ENCODE data around the gene SFN. TPM values are rescaled to one million over a fixed set of nuclear protein-coding genes. Genes with fewer than 3 reads are reported as not detected.
"Not testable (repeated sequence)": the region's sequence is repeated elsewhere in the genome, so short reads cannot be mapped to it uniquely, and the experiment has no call there.

Gene SFN
- total RNA-seq, 2 experiments from 2014 or later = 1.8 to 1.9 TPM

- POLR2A ChIA-PET = interaction anchor here (0.6 to 1.5 kb wide), 5 partner anchors 37 to 72 kb away, joined by 3 to 12 read pairs (median 3); partner anchors contain the start of genes GPATCH3 and PIGV
- Mint-ChIP-seq H3K4me1 (ENCODE audit: low read depth) (peaks cover 67% of the 10 kb centered on the region), H3K9me3 (ENCODE audit: insufficient read depth) (no peaks in the 10 kb centered on the region), H3K27ac (peak overlapping the region; percentile 92), H3K36me3 (ENCODE audit: low read depth) (peaks cover 43% of the 10 kb centered on the region), H3K27me3 (ENCODE audit: low read depth) (no peaks in the 10 kb centered on the region), H3K4me3 (peak overlapping the region; percentile 95)
- no peak for ATAC-seq
- CTCF ChIA-PET = interaction anchor here (0.9 to 3.5 kb wide), 8 partner anchors 10 to 244 kb away, joined by 3 to 22 read pairs (median 5); partner anchors contain the start of gene PIGV
- no peak for DNase-seq
Observed at GRCh38 chr1:26828411-26828991, 34.4 kb upstream of the SFN start.

- ATAC-seq = no peak
- Mint-ChIP-seq H3K4me1 (ENCODE audit: low read depth) (peaks cover 76% of the 10 kb centered on the region), H3K27me3 (ENCODE audit: low read depth) (no peaks in the 10 kb centered on the region), H3K36me3 (ENCODE audit: low read depth) (peaks cover 50% of the 10 kb centered on the region), H3K27ac (peak overlapping the region; percentile 43), H3K4me3 (peak overlapping the region; percentile 95), H3K9me3 (ENCODE audit: insufficient read depth) (no peaks in the 10 kb centered on the region)
- DNase-seq = no peak
- POLR2A ChIA-PET = interaction anchor here (0.9 to 4.8 kb wide), 5 partner anchors 9 to 132 kb away, joined by 3 to 33 read pairs (median 3); no protein-coding TSS in a partner anchor
- CTCF ChIA-PET = interaction anchor here (1.0 to 5.1 kb wide), 12 partner anchors 8 to 245 kb away, joined by 3 to 54 read pairs (median 6); partner anchors contain the start of genes GPN2 and PIGV
Observed at GRCh38 chr1:26829184-26829911, 33.6 kb upstream of the SFN start.

GRCh38 chr1:26831059-26831458, 31.9 kb upstream of the SFN start:
- Mint-ChIP-seq H3K36me3 (ENCODE audit: low read depth) (peaks cover 65% of the 10 kb centered on the region), H3K9me3 (ENCODE audit: insufficient read depth) (no peaks in the 10 kb centered on the region), H3K4me3 (no peak overlapping the region), H3K27me3 (ENCODE audit: low read depth) (no peaks in the 10 kb centered on the region), H3K4me1 (ENCODE audit: low read depth) (peaks cover 75% of the 10 kb centered on the region), H3K27ac (peak overlapping the region; percentile 23)
- ChIA-PET POLR2A (interaction anchor here (4.8 kb wide), 1 partner anchor 34 kb away, joined by 33 read pairs; no protein-coding TSS in a partner anchor), CTCF (interaction anchor here (0.7 to 5.1 kb wide), 10 partner anchors 10 to 229 kb away, joined by 3 to 88 read pairs (median 9); partner anchors contain the start of gene PIGV)
- DNase-seq = no peak
- no peak for ATAC-seq

GRCh38 chr1:26831546-26832248, 31.3 kb upstream of the SFN start:
- ChIA-PET POLR2A (interaction anchor here (2.4 to 4.8 kb wide), 3 partner anchors 10 to 42 kb away, joined by 20 to 33 read pairs (median 23); partner anchors contain the start of gene PIGV), CTCF (interaction anchor here (0.7 to 5.1 kb wide), 13 partner anchors 11 to 293 kb away, joined by 3 to 88 read pairs (median 8); partner anchors contain the start of gene PIGV)
- Mint-ChIP-seq H3K36me3 (ENCODE audit: low read depth) (peaks cover 69% of the 10 kb centered on the region), H3K9me3 (ENCODE audit: insufficient read depth) (no peaks in the 10 kb centered on the region), H3K4me1 (ENCODE audit: low read depth) (peaks cover 72% of the 10 kb centered on the region), H3K27me3 (ENCODE audit: low read depth) (no peaks in the 10 kb centered on the region), H3K27ac (peak overlapping the region; percentile 98), H3K4me3 (no peak overlapping the region)
- ATAC-seq (no peak), DNase-seq (no peak)

- H3K9me3 Mint-ChIP-seq (ENCODE audit: insufficient read depth) = no peaks in the 10 kb centered on the region
- H3K4me1 Mint-ChIP-seq (ENCODE audit: low read depth) = peaks cover 71% of the 10 kb centered on the region
- POLR2A ChIA-PET = interaction anchor here (2.1 to 4.8 kb wide), 4 partner anchors 11 to 135 kb away, joined by 9 to 33 read pairs (median 22); partner anchors contain the start of gene PIGV
- CTCF ChIA-PET = interaction anchor here (1.0 to 5.1 kb wide), 17 partner anchors 10 to 332 kb away, joined by 4 to 88 read pairs (median 8); partner anchors contain the start of genes GPATCH3 and PIGV
- no peak for DNase-seq
- H3K4me3 Mint-ChIP-seq = peak overlapping the region; percentile 69
- ATAC-seq = no peak
- H3K27me3 Mint-ChIP-seq (ENCODE audit: low read depth) = no peaks in the 10 kb centered on the region
- peak overlapping the region; percentile 98 for H3K27ac Mint-ChIP-seq
- peaks cover 66% of the 10 kb centered on the region for H3K36me3 Mint-ChIP-seq (ENCODE audit: low read depth)
Observed at GRCh38 chr1:26832249-26832960, 30.5 kb upstream of the SFN start.

GRCh38 chr1:26833432-26834405, 29.2 kb upstream of the SFN start:
- no peaks in the 10 kb centered on the region for H3K9me3 Mint-ChIP-seq (ENCODE audit: insufficient read depth)
- ChIA-PET CTCF (interaction anchor here (0.6 to 5.1 kb wide), 23 partner anchors 8 to 333 kb away, joined by 3 to 88 read pairs (median 7); partner anchors contain the start of genes GPATCH3 and PIGV), POLR2A (interaction anchor here (0.6 to 4.8 kb wide), 14 partner anchors 9 to 141 kb away, joined by 3 to 33 read pairs (median 4); partner anchors contain the start of genes GPN2 and PIGV)
- ATAC-seq = peak; percentile 97
- H3K36me3 Mint-ChIP-seq (ENCODE audit: low read depth) = peaks cover 68% of the 10 kb centered on the region
- peak overlapping the region; percentile 98 for H3K27ac Mint-ChIP-seq
- H3K27me3 Mint-ChIP-seq (ENCODE audit: low read depth) = no peaks in the 10 kb centered on the region
- peak; percentile 97 for DNase-seq
- peaks cover 65% of the 10 kb centered on the region for H3K4me1 Mint-ChIP-seq (ENCODE audit: low read depth)
- peak overlapping the region; percentile 69 for H3K4me3 Mint-ChIP-seq

GRCh38 chr1:26837665-26838064, 25.3 kb upstream of the SFN start:
- Mint-ChIP-seq H3K36me3 (ENCODE audit: low read depth) (peaks cover 64% of the 10 kb centered on the region), H3K4me1 (ENCODE audit: low read depth) (peaks cover 36% of the 10 kb centered on the region)
- ChIA-PET CTCF (interaction anchor here (0.6 to 1.4 kb wide), 3 partner anchors 10 to 49 kb away, joined by 3 read pairs; partner anchors contain the start of gene ZDHHC18), POLR2A (interaction anchor here (2.7 kb wide), 1 partner anchor 28 kb away, joined by 11 read pairs; no protein-coding TSS in a partner anchor)
- H3K27me3 Mint-ChIP-seq (ENCODE audit: low read depth); H3K4me3 Mint-ChIP-seq; DNase-seq; H3K9me3 Mint-ChIP-seq (ENCODE audit: insufficient read depth); H3K27ac Mint-ChIP-seq; ATAC-seq: not testable (repeated sequence)

- H3K36me3 Mint-ChIP-seq (ENCODE audit: low read depth) = peaks cover 59% of the 10 kb centered on the region
- peak overlapping the region; percentile 63 for H3K27ac Mint-ChIP-seq
- CTCF ChIA-PET = interaction anchor here (0.6 to 1.4 kb wide), 4 partner anchors 11 to 50 kb away, joined by 3 to 4 read pairs (median 3); partner anchors contain the start of gene ZDHHC18
- no peaks in the 10 kb centered on the region for H3K9me3 Mint-ChIP-seq (ENCODE audit: insufficient read depth)
- ATAC-seq (peak; percentile 58), DNase-seq (no peak)
- H3K27me3 Mint-ChIP-seq (ENCODE audit: low read depth) = no peaks in the 10 kb centered on the region
- peaks cover 26% of the 10 kb centered on the region for H3K4me1 Mint-ChIP-seq (ENCODE audit: low read depth)
- POLR2A ChIA-PET = interaction anchor here (1.3 to 2.7 kb wide), 2 partner anchors 27 to 50 kb away, joined by 3 to 11 read pairs; partner anchors contain the start of gene PIGV
- H3K4me3 Mint-ChIP-seq = no peak overlapping the region
Observed at GRCh38 chr1:26838474-26839338, 24.2 kb upstream of the SFN start.

GRCh38 chr1:26839339-26839722, 23.6 kb upstream of the SFN start:
- ChIA-PET CTCF (interaction anchor here (1.4 kb wide), 1 partner anchor 26 kb away, joined by 4 read pairs; no protein-coding TSS in a partner anchor), POLR2A (interaction anchor here (1.3 to 2.7 kb wide), 2 partner anchors 26 to 51 kb away, joined by 3 to 11 read pairs; partner anchors contain the start of gene PIGV)
- no peaks in the 10 kb centered on the region for H3K27me3 Mint-ChIP-seq (ENCODE audit: low read depth)
- peaks cover 59% of the 10 kb centered on the region for H3K36me3 Mint-ChIP-seq (ENCODE audit: low read depth)
- H3K27ac Mint-ChIP-seq = peak overlapping the region; percentile 63
- H3K4me1 Mint-ChIP-seq (ENCODE audit: low read depth) = peaks cover 19% of the 10 kb centered on the region
- no peaks in the 10 kb centered on the region for H3K9me3 Mint-ChIP-seq (ENCODE audit: insufficient read depth)
- H3K4me3 Mint-ChIP-seq = no peak overlapping the region
- no peak for ATAC-seq
- DNase-seq = no peak
